Measurements from ENCODE around the gene ICA1L. TPM values are rescaled to one million over a fixed set of nuclear protein-coding genes. Genes with fewer than 3 reads are reported as not detected.
"Not testable (repeated sequence)": the region's sequence is repeated elsewhere in the genome, so short reads cannot be mapped to it uniquely, and the experiment has no call there.

Gene ICA1L
- total RNA-seq, 2 donors from 2014 or later = 8.9 to 15.8 TPM

DNA sequence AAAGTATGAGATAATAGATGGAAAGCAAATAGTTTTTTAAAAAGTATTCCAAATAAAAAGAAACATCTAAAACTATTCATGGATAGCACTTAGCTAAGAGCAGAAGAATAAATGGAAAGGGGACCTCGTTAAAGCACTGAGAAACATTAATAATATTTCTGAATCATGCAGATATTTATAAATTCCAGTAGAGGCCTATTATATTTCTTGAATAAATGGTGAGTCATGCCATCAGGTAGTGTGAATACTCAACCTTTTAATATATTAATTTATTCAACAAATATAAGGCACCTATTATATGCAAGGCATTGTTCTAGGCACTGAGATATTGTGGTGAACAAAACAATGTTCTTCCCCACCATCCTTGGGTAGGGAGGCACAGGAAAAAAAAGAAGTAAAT is 53.8 kb downstream of the ICA1L start:
- no peak for TF ChIP-seq POLR2A (IDR thresholded peaks at IDR 0.05)
- no peak for TF ChIP-seq POLR2AphosphoS5 (IDR thresholded peaks at IDR 0.05)
- TF ChIP-seq, protein P1, sequence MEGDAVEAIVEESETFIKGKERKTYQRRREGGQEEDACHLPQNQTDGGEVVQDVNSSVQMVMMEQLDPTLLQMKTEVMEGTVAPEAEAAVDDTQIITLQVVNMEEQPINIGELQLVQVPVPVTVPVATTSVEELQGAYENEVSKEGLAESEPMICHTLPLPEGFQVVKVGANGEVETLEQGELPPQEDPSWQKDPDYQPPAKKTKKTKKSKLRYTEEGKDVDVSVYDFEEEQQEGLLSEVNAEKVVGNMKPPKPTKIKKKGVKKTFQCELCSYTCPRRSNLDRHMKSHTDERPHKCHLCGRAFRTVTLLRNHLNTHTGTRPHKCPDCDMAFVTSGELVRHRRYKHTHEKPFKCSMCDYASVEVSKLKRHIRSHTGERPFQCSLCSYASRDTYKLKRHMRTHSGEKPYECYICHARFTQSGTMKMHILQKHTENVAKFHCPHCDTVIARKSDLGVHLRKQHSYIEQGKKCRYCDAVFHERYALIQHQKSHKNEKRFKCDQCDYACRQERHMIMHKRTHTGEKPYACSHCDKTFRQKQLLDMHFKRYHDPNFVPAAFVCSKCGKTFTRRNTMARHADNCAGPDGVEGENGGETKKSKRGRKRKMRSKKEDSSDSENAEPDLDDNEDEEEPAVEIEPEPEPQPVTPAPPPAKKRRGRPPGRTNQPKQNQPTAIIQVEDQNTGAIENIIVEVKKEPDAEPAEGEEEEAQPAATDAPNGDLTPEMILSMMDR (IDR thresholded peaks at IDR 0.05) = no peak
- Histone ChIP-seq H3K36me3 (no peaks in the 10 kb centered on the region), H3K9me3 (no peaks in the 10 kb centered on the region), H3K27me3 (replicated peaks; ENCODE audit: insufficient read depth) (no peaks in the 10 kb centered on the region), H3K4me3 (no peak overlapping the region), H3K27ac (no peak overlapping the region), H3K4me1 (replicated peaks) (no peaks in the 10 kb centered on the region)
- DNase-seq (ENCODE audit: low spot score) = no peak
- intact Hi-C loops (cut with DNase I) = no loop called here
- 82% methylated on average over 1 of the region's 1 CpG for WGBS

DNA sequence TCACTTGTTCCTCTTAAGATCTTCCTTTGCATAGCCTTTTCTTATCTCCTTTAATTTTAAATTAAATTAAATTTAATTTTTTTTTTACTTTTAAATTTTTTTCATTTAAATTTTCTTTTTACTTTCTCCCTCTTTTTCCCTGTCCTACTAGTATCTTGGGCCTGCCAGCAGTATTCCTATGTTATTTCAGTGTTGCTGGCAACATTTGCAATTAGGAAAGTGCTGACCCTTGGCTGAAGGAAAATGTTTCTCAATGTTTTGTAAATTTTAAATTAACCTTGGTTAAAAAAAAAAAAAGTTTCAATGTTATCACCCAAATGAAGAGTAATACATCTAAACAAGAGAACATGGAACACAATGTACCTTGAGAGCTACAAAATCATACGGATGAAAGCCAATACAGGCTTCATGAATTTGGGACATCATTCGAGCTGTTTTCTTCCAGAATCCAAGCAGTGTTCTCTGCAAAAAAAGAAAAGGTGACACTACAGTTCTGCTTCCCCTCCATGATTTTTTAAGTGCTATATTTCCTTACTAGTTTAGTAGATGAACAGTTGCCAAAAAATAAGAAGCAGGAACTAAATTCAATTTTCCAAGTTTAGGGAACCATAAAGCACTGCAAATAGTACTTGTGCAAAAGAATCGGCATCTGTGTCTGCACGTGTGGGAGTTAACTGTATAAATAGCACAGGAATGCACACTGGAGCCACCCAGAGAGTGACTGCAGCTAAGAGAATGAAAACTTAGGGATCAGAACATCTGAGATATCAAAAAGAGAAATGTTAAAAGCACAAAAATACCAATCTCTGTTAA is 55.8 kb downstream of the ICA1L start:
- H3K27ac ChIP-seq = no peak overlapping the region
- H3K4me1 ChIP-seq (replicated peaks) = no peaks in the 10 kb centered on the region
- DNase-seq (ENCODE audit: low spot score) = no peak
- no peaks in the 10 kb centered on the region for H3K9me3 ChIP-seq
- intact Hi-C loops (cut with DNase I) = no loop called here
- WGBS = 29% methylated on average over 4 of the region's 4 CpGs
- H3K36me3 ChIP-seq = no peaks in the 10 kb centered on the region
- no peak for TF ChIP-seq POLR2A (IDR thresholded peaks at IDR 0.05)
- TF ChIP-seq POLR2AphosphoS5 (IDR thresholded peaks at IDR 0.05) = no peak
- TF ChIP-seq, protein P1 (IDR thresholded peaks at IDR 0.05) = no peak
- no peak overlapping the region for H3K4me3 ChIP-seq
- no peaks in the 10 kb centered on the region for H3K27me3 ChIP-seq (replicated peaks; ENCODE audit: insufficient read depth)

DNA sequence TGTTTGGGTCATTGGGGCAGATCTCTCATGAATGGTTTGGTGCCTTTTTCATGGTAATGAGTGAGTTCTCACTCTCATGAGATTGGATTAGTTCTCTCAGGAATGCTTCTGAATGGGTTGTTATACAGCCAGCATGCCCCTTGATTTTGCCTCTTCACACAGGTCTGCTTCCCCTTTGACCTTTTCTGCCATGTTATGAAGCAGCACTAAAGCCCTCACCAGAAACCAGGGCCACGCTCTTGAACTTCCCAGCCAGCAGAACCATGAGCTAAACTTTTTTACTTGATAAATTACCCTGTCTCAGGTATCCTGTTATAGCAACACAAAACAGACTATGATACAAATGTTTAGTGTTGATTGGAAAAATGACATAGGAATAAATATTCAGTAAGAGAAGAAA is 57.3 kb downstream of the ICA1L start:
- no peak overlapping the region for H3K4me3 ChIP-seq
- intact Hi-C loops (cut with DNase I) = no loop called here
- DNase-seq (ENCODE audit: low spot score) = no peak
- no peaks in the 10 kb centered on the region for H3K9me3 ChIP-seq
- no peak for TF ChIP-seq POLR2AphosphoS5 (IDR thresholded peaks at IDR 0.05)
- TF ChIP-seq, protein P1 (IDR thresholded peaks at IDR 0.05) = no peak
- no peak for TF ChIP-seq POLR2A (IDR thresholded peaks at IDR 0.05)
- WGBS = 100% methylated on average over 1 of the region's 1 CpG
- no peak overlapping the region for H3K27ac ChIP-seq
- no peaks in the 10 kb centered on the region for H3K27me3 ChIP-seq (replicated peaks; ENCODE audit: insufficient read depth)
- H3K4me1 ChIP-seq (replicated peaks) = no peaks in the 10 kb centered on the region
- H3K36me3 ChIP-seq = no peaks in the 10 kb centered on the region

DNA sequence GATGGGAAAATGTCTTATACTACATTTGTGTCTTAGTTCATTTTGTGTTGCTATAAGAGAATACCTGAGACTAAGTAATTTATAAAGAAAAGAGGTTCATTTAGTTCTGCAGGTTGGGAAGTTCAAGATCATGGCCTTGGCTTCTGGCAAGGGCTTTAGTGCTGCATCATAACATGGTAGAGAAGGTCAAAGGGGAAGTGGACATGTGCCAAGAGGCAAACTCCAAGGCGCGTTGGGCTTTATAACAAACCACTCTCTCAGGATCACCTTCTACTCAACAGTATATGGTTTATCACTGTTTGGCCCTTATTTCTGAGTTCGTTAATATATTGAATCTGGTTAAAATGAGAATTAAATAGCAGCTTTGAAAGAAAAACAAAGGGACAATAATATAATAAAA is 58.2 kb downstream of the ICA1L start:
- TF ChIP-seq POLR2A (IDR thresholded peaks at IDR 0.05) (no peak), POLR2AphosphoS5 (IDR thresholded peaks at IDR 0.05) (no peak)
- TF ChIP-seq, protein P1 (IDR thresholded peaks at IDR 0.05) = no peak
- WGBS = 97% methylated on average over 3 of the region's 3 CpGs
- Histone ChIP-seq H3K4me1 (replicated peaks) (no peaks in the 10 kb centered on the region), H3K9me3 (no peaks in the 10 kb centered on the region), H3K27me3 (replicated peaks; ENCODE audit: insufficient read depth) (no peaks in the 10 kb centered on the region), H3K36me3 (no peaks in the 10 kb centered on the region), H3K27ac (no peak overlapping the region), H3K4me3 (no peak overlapping the region)
- no peak for DNase-seq (ENCODE audit: low spot score)
- intact Hi-C loops (cut with DNase I) = no loop called here

DNA sequence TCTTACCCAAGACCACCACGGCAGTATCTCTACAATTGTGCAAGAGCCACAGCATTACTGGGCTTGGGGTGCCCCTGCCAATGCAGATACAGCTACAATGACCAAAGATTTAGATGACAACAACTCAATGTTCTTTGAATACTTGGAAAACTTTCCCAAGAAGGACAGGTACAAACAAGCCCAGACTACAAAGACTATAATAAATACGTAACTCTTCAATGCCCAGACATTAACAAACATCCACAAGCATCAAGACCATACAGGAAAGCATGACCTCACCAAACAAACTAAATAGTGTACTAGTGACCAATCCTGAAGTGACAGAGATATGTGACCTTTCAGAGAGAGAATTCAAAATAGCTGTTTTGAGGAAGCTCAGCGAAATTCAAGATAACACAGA is 62.8 kb downstream of the ICA1L start:
- WGBS = 72% methylated on average over 3 of the region's 3 CpGs
- intact Hi-C loops (cut with DNase I) = no loop called here

DNA sequence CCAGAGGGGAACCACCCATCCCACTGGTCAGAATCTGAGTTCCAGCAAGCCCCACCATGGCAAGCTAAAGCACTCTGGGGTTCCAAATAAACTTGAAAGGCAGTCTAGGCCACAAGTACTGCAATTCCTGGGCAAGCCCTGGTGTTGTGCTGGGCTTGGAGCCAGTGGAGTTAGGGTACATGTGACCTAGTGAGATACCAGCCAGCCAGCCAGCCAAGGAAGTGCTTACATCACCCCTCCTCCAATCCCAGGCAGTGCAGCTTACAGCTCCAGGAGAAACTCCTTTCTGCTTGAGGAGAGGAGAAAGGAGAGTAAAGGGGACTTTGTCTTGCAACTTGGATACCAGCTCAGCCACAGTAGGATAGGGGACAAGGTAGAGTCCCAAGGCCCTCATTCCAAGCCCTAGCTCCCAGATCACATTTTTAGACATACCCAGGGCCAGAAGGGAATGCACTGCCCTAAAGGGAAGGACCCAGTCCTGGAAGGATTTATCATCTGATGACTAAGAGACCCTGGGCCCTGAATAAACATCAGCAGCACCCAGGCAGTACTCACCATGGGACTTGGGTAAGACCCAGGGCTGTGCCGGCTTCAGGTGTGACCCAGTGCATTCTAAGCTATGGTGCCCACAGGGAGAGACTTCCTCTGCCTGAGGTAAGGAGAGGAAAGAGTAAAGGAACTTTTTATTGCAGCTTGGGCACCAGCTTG is 64.0 kb downstream of the ICA1L start:
- H3K36me3 ChIP-seq; H3K4me1 ChIP-seq (replicated peaks); H3K27me3 ChIP-seq (replicated peaks; ENCODE audit: insufficient read depth); intact Hi-C loops (cut with DNase I); H3K9me3 ChIP-seq; H3K27ac ChIP-seq; H3K4me3 ChIP-seq: not testable (repeated sequence)
- DNase-seq (ENCODE audit: low spot score) = peak; percentile 9
- 94% methylated on average over 1 of the region's 1 CpG for WGBS

More for the DNA sequence above, 62.8 kb downstream of the ICA1L start:
- Histone ChIP-seq H3K9me3 (no peaks in the 10 kb centered on the region), H3K4me3 (no peak overlapping the region), H3K27ac (no peak overlapping the region), H3K36me3 (no peaks in the 10 kb centered on the region), H3K4me1 (replicated peaks) (no peaks in the 10 kb centered on the region), H3K27me3 (replicated peaks; ENCODE audit: insufficient read depth) (no peaks in the 10 kb centered on the region)
- TF ChIP-seq, protein P1 (IDR thresholded peaks at IDR 0.05) = no peak
- TF ChIP-seq POLR2AphosphoS5 (IDR thresholded peaks at IDR 0.05) (no peak), POLR2A (IDR thresholded peaks at IDR 0.05) (no peak)
- no peak for DNase-seq (ENCODE audit: low spot score)

DNA sequence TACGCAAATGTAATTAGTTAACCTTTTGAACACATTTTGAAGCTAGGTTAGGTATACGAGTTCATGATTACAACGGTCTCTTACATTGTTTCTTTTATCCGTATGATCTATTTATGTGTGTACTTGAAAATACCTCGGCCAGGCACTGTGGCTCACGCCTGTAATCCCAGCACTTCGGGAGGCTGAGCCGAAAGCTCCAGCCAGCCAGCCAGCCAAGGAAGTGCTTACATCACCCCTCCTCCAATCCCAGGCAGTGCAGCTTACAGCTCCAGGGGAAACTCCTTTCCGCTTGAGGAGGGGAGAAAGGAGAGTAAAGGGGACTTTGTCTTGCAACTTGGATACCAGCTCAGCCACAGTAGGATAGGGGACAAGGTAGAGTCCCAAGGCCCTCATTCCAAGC is 65.7 kb downstream of the ICA1L start:
- H3K27me3 ChIP-seq (replicated peaks; ENCODE audit: insufficient read depth); H3K9me3 ChIP-seq; H3K4me1 ChIP-seq (replicated peaks); H3K4me3 ChIP-seq; H3K36me3 ChIP-seq; DNase-seq (ENCODE audit: low spot score); intact Hi-C loops (cut with DNase I); H3K27ac ChIP-seq: not testable (repeated sequence)
- 71% methylated on average over 9 of the region's 9 CpGs for WGBS

Measured in prostate gland (tissue), 2 donors.